ENCODE results near the gene PACSIN2. TPM values are rescaled to one million over a fixed set of nuclear protein-coding genes. Genes with fewer than 3 reads are reported as not detected.

PACSIN2 gene
- total RNA-seq, 1 experiment from 2014 or later: 224 TPM

DNA sequence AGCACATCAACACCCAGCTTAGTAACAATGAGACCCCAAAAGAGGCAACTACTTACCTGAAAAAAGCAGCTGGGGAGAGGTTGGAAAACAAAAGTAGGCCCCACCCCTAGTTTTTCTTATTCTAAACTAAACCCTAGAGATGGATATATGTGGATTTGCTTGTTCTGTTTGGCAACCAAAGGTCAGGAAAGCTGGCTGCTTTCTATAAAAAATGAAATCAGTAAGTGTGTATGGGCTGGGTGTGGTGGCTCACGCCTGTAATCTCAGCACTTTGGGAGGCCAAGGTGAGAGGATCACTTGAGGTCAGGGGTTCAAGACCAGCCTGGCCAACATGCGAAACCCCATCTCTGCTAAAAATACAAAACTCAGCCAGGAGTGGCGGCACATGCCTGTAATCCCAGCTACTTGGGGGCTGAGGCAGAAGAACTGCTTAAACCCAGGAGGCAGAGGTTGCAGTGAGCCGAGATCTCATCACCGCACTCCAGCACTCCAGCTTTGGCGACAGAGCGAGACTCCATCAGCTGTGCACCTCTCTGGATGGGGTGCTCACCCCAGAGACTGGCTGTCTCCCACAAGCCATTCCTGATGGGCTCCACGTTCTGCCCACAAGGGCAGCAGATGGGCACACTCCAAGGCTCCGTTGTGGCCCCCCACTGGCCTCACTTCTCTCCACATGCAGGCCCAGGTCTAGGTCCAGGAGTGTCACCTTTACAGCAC, 30.0 kb downstream of the PACSIN2 start:
- peaks cover 36% of the 10 kb centered on the region for H3K36me3 Mint-ChIP-seq (ENCODE audit: insufficient read depth, unreplicated experiment)
- CTCF ChIA-PET: no interaction called here
- intact Hi-C loops (cut with micrococcal nuclease; ENCODE audit: unreplicated experiment): no loop called here
- no peak overlapping the region for H3K4me3 Mint-ChIP-seq (ENCODE audit: low read depth, unreplicated experiment)
- H3K4me1 Mint-ChIP-seq (ENCODE audit: low read depth, unreplicated experiment): peaks cover 26% of the 10 kb centered on the region
- H3K9me3 Mint-ChIP-seq (ENCODE audit: low read depth, unreplicated experiment): no peaks in the 10 kb centered on the region
- H3K27ac Mint-ChIP-seq (ENCODE audit: unreplicated experiment): no peak overlapping the region
- no TSS peak for BruUV-seq (replicated peaks)
- TF ChIP-seq, protein P1, sequence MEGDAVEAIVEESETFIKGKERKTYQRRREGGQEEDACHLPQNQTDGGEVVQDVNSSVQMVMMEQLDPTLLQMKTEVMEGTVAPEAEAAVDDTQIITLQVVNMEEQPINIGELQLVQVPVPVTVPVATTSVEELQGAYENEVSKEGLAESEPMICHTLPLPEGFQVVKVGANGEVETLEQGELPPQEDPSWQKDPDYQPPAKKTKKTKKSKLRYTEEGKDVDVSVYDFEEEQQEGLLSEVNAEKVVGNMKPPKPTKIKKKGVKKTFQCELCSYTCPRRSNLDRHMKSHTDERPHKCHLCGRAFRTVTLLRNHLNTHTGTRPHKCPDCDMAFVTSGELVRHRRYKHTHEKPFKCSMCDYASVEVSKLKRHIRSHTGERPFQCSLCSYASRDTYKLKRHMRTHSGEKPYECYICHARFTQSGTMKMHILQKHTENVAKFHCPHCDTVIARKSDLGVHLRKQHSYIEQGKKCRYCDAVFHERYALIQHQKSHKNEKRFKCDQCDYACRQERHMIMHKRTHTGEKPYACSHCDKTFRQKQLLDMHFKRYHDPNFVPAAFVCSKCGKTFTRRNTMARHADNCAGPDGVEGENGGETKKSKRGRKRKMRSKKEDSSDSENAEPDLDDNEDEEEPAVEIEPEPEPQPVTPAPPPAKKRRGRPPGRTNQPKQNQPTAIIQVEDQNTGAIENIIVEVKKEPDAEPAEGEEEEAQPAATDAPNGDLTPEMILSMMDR (IDR thresholded peaks at IDR 0.05; ENCODE audit: unreplicated experiment): no peak
- no peak for DNase-seq
- H3K27me3 Mint-ChIP-seq (ENCODE audit: unreplicated experiment): no peaks in the 10 kb centered on the region

DNA sequence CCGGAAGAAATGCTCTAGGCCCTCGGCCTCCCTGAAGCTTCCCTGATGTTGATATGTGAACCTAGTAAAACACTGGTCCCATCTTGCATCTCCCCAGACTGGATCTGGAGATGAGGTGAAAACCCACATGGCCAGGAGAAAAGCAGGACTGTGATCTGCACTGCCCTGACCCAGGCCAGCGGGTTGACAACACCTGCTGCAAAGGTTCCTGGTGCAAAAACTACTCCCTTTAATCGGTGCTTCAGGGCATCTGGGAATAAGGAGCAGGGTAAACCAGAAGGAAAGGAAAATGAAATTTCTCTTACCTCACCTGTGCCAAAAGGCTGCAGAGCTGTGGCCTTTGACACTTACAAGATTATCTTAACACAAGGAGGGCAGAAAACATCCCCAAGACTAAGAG, 30.6 kb downstream of the PACSIN2 start:
- TF ChIP-seq, protein P1 (IDR thresholded peaks at IDR 0.05; ENCODE audit: unreplicated experiment): no peak
- DNase-seq: no peak
- CTCF ChIA-PET: interaction anchor here (0.7 kb wide), 1 partner anchor 142 kb away, joined by 9 read pairs; no protein-coding TSS in a partner anchor
- Mint-ChIP-seq H3K4me3 (ENCODE audit: low read depth, unreplicated experiment) (no peak overlapping the region), H3K27me3 (ENCODE audit: unreplicated experiment) (no peaks in the 10 kb centered on the region), H3K36me3 (ENCODE audit: insufficient read depth, unreplicated experiment) (peaks cover 37% of the 10 kb centered on the region), H3K27ac (ENCODE audit: unreplicated experiment) (no peak overlapping the region), H3K4me1 (ENCODE audit: low read depth, unreplicated experiment) (peaks cover 30% of the 10 kb centered on the region), H3K9me3 (ENCODE audit: low read depth, unreplicated experiment) (no peaks in the 10 kb centered on the region)
- BruUV-seq (replicated peaks): no TSS peak
- intact Hi-C loops (cut with micrococcal nuclease; ENCODE audit: unreplicated experiment): no loop called here

DNA sequence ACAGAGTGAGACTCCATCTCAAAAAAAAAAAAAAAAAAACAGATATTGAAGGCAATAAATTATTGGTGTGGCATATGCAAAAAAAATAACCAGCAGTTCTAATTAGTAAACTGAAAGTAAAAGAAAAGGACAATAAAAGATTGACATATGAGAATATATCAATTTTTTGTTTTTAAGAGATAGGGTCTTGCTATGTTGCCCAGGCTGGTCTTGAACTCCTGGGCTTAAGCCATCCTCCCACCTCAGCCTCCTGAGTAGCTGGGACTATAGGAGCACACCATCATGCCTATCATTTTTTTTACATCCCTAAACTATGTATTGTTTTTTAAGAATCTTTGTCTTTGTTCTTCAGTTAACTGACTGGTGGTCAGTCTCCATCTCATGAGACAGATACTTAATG, 31.5 kb downstream of the PACSIN2 start:
- BruUV-seq (replicated peaks): no TSS peak
- TF ChIP-seq, protein P1 (IDR thresholded peaks at IDR 0.05; ENCODE audit: unreplicated experiment): no peak
- H3K4me3 Mint-ChIP-seq (ENCODE audit: low read depth, unreplicated experiment): no peak overlapping the region
- intact Hi-C loops (cut with micrococcal nuclease; ENCODE audit: unreplicated experiment): no loop called here
- peaks cover 39% of the 10 kb centered on the region for H3K4me1 Mint-ChIP-seq (ENCODE audit: low read depth, unreplicated experiment)
- H3K27me3 Mint-ChIP-seq (ENCODE audit: unreplicated experiment): no peaks in the 10 kb centered on the region
- CTCF ChIA-PET: interaction anchor here (0.8 kb wide), 1 partner anchor 10 kb away, joined by 4 read pairs; no protein-coding TSS in a partner anchor
- no peak overlapping the region for H3K27ac Mint-ChIP-seq (ENCODE audit: unreplicated experiment)
- DNase-seq: no peak
- no peaks in the 10 kb centered on the region for H3K9me3 Mint-ChIP-seq (ENCODE audit: low read depth, unreplicated experiment)
- H3K36me3 Mint-ChIP-seq (ENCODE audit: insufficient read depth, unreplicated experiment): peaks cover 43% of the 10 kb centered on the region

DNA sequence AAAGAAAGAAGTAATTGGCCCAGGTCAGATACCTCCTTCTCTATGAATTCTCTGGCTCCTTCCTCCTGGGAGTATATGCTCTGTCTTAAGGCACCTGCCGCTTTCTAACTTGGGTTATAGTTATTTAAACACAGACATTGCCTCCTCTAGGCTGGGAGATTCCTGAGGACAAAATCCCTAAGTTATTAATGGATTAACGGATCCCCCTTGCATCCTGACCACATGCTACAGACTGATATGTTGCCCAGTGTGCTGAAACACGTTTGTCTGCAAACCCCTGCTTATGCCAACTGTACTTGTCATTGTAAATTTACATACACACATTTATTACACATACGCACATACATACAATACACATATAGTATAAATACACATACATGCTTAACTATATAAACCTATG, 35.3 kb downstream of the PACSIN2 start:
- Mint-ChIP-seq H3K4me1 (ENCODE audit: low read depth, unreplicated experiment) (peaks cover 46% of the 10 kb centered on the region), H3K27ac (ENCODE audit: unreplicated experiment) (no peak overlapping the region), H3K27me3 (ENCODE audit: unreplicated experiment) (no peaks in the 10 kb centered on the region), H3K36me3 (ENCODE audit: insufficient read depth, unreplicated experiment) (peaks cover 36% of the 10 kb centered on the region), H3K9me3 (ENCODE audit: low read depth, unreplicated experiment) (no peaks in the 10 kb centered on the region), H3K4me3 (ENCODE audit: low read depth, unreplicated experiment) (no peak overlapping the region)
- CTCF ChIA-PET: interaction anchor here (0.6 kb wide), 1 partner anchor 17 kb away, joined by 6 read pairs; no protein-coding TSS in a partner anchor
- TF ChIP-seq, protein P1 (IDR thresholded peaks at IDR 0.05; ENCODE audit: unreplicated experiment): no peak
- intact Hi-C loops (cut with micrococcal nuclease; ENCODE audit: unreplicated experiment): no loop called here
- no peak for DNase-seq
- BruUV-seq (replicated peaks): no TSS peak

All from Calu3 (cell line).